MCF 10A (cell line): ENCODE results near the gene CHMP5. TPM values are rescaled to one million over a fixed set of nuclear protein-coding genes. Genes with fewer than 3 reads are reported as not detected.

Experiments used
- Bru-seq: library from RNA; stranded (reverse); fragments of 400-500 nt; gene quantifications from one replicate; lab custom pipeline; 2021; lab: Mats Ljungman, UMichigan
- BruChase-seq, 2 experiments: library from RNA; stranded (reverse); fragments of 400-500 nt; gene quantifications; one replicate each; lab custom pipeline; 2021; lab: Mats Ljungman, UMichigan
- BruUV-seq: library from RNA; stranded (reverse); fragments of 400-500 nt; replicated peaks from 2 replicates; lab custom pipeline; 2021; lab: Mats Ljungman, UMichigan
- CTCF ChIA-PET: fragments of 300-600 bp; sonication (Branson Sonifier 250); formaldehyde crosslinking; extraction: SDS; loops from one replicate; lab custom pipeline; 2021; ENCODE audit warnings: antibody characterized with exemption, inconsistent platforms; lab: Yijun Ruan, JAX
- POLR2A ChIA-PET: fragments of 300-600, 350-650 bp; sonication (Branson Sonifier 250); formaldehyde crosslinking; extraction: SDS; loops from one replicate; lab custom pipeline; 2020; ENCODE audit warnings: antibody characterized with exemption, inconsistent platforms; lab: Yijun Ruan, JAX
- DNase-seq: peaks from one replicate; pipeline ENCODE4 v3.0.0-alpha.2; 2018; ENCODE audit not compliant: unreplicated experiment
- H3K27ac Mint-ChIP-seq: one replicate; pipeline ENCODE4 v1.8.0; 2022; ENCODE audit warnings: mild to moderate bottlenecking, low read depth, mixed read lengths; ENCODE audit not compliant: unreplicated experiment
- H3K27me3 Mint-ChIP-seq: one replicate; pipeline ENCODE4 v1.8.0; 2022; ENCODE audit warnings: mixed read lengths; ENCODE audit not compliant: insufficient read depth, unreplicated experiment
- H3K36me3 Mint-ChIP-seq: one replicate; pipeline ENCODE4 v1.8.0; 2022; ENCODE audit warnings: mild to moderate bottlenecking, moderate library complexity, mixed read lengths; ENCODE audit not compliant: insufficient read depth, unreplicated experiment
- H3K4me1 Mint-ChIP-seq: one replicate; pipeline ENCODE4 v1.8.0; 2022; ENCODE audit warnings: mixed read lengths; ENCODE audit not compliant: insufficient read depth, unreplicated experiment
- H3K4me3 Mint-ChIP-seq: one replicate; pipeline ENCODE4 v1.8.0; 2022; ENCODE audit warnings: mild to moderate bottlenecking, moderate library complexity, mixed read lengths; ENCODE audit not compliant: unreplicated experiment
- H3K9me3 Mint-ChIP-seq: one replicate; pipeline ENCODE4 v1.8.0; 2022; ENCODE audit warnings: mixed read lengths; ENCODE audit not compliant: unreplicated experiment
- intact Hi-C: fragments of 100-400 bp; cut with micrococcal nuclease; formaldehyde crosslinking; loops from 2 replicates; pipeline ENCODE4 v1.14.1; 2022
- long read RNA-seq: library from polyadenylated mRNA; stranded (forward); transcript quantifications from one replicate; pipeline ENCODE4 v2.0.0, GENCODE V29; 2022
- total RNA-seq: library from RNA; stranded (reverse); gene quantifications from 2 replicates; pipeline ENCODE4 v1.2.3, GENCODE V29; 2022
- TF ChIP-seq, protein P1 (sequence below): fragments of 200-600 bp; IDR thresholded peaks from one replicate; pipeline ENCODE4 v1.8.0; 2022; ENCODE audit warnings: antibody characterized with exemption, mild to moderate bottlenecking; ENCODE audit not compliant: unreplicated experiment

Gene CHMP5
- total RNA-seq: 67.6 and 85.1 TPM in 2 replicates
- Bru-seq, nascent RNA: percentile 85 among the genes with signal in this experiment
- BruChase-seq, experiment 1, labeled RNA remaining after a 6-hour chase: percentile 94 among the genes with signal in this experiment
- BruChase-seq, experiment 2, labeled RNA remaining after a 2-hour chase: percentile 88 among the genes with signal in this experiment
- long read RNA-seq, transcript CHMP5-201 (8 exons, 1,477 nt): major isoform, 220 of 252 reads
- long read RNA-seq, partial matches to known transcripts: 7 of 252 reads
- long read RNA-seq, other reads (novel, unspliced or antisense): 22 of 252 reads

DNA sequence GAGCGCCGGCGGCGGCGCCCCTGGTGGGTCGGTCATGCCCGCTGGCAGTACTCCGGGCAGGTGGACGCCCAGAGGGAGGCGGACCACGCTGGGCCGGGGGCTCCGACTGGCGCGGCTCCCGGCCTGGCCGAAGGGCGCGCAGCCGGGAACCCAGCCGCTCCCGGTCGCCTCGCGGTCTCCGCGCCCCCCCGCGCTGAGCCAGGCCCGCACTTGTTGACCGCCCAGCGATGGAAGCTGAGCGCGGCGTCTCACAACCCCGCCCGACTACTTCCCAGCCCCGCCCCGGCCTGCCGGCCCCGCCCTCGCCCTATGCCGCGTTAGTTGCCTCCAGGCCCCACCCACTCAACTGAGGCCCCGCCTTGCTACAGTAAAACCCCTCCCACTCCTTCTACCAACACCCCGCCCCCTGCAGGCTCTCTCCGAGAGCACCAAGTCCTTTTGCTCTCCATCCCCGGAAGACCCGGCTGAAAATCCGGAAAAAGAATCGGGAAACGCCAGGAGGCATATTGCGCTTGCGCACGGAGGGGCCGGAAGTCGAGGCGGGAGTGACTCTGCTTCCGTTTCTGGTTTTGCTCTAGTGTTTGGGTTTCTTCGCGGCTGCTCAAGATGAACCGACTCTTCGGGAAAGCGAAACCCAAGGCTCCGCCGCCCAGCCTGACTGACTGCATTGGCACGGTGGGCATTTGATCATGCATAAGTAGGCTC, at the start of gene CHMP5, which contains the start of gene BAG1:
Gene CHMP5, plus strand, starts transcription at position 577 of the 705 bp plus-strand sequence. Its CDS starts 30 bp downstream, at position 607.
Gene BAG1, minus strand, starts transcription at position 236 of the 705 bp plus-strand sequence.
- ChIA-PET CTCF (interaction anchor here (0.8 to 4.8 kb wide), 6 partner anchors 12 to 103 kb away, joined by 3 to 30 read pairs (median 4); no protein-coding TSS in a partner anchor), POLR2A (interaction anchor here (0.6 to 7.9 kb wide), 26 partner anchors 12 to 249 kb away, joined by 3 to 387 read pairs (median 6); partner anchors contain the start of genes B4GALT1, DNAJA1, NFX1 and NOL6)
- TF ChIP-seq, protein P1, sequence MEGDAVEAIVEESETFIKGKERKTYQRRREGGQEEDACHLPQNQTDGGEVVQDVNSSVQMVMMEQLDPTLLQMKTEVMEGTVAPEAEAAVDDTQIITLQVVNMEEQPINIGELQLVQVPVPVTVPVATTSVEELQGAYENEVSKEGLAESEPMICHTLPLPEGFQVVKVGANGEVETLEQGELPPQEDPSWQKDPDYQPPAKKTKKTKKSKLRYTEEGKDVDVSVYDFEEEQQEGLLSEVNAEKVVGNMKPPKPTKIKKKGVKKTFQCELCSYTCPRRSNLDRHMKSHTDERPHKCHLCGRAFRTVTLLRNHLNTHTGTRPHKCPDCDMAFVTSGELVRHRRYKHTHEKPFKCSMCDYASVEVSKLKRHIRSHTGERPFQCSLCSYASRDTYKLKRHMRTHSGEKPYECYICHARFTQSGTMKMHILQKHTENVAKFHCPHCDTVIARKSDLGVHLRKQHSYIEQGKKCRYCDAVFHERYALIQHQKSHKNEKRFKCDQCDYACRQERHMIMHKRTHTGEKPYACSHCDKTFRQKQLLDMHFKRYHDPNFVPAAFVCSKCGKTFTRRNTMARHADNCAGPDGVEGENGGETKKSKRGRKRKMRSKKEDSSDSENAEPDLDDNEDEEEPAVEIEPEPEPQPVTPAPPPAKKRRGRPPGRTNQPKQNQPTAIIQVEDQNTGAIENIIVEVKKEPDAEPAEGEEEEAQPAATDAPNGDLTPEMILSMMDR: no peak
- Mint-ChIP-seq H3K27ac (peak within 1 kb of the TSS; percentile 95), H3K4me1 (peaks cover 33% of the 10 kb centered on the region), H3K9me3 (no peaks in the 10 kb centered on the region), H3K36me3 (peaks cover 63% of the 10 kb centered on the region), H3K27me3 (no peaks in the 10 kb centered on the region), H3K4me3 (peak within 1 kb of the TSS; percentile 99)
- no TSS peak for BruUV-seq
- intact Hi-C loops: loop anchor here (1.0 to 2.0 kb wide), 6 partner anchors 26 to 188 kb away; partner anchors contain the start of genes NFX1 and SMU1
- peak; percentile 99 for DNase-seq

DNA sequence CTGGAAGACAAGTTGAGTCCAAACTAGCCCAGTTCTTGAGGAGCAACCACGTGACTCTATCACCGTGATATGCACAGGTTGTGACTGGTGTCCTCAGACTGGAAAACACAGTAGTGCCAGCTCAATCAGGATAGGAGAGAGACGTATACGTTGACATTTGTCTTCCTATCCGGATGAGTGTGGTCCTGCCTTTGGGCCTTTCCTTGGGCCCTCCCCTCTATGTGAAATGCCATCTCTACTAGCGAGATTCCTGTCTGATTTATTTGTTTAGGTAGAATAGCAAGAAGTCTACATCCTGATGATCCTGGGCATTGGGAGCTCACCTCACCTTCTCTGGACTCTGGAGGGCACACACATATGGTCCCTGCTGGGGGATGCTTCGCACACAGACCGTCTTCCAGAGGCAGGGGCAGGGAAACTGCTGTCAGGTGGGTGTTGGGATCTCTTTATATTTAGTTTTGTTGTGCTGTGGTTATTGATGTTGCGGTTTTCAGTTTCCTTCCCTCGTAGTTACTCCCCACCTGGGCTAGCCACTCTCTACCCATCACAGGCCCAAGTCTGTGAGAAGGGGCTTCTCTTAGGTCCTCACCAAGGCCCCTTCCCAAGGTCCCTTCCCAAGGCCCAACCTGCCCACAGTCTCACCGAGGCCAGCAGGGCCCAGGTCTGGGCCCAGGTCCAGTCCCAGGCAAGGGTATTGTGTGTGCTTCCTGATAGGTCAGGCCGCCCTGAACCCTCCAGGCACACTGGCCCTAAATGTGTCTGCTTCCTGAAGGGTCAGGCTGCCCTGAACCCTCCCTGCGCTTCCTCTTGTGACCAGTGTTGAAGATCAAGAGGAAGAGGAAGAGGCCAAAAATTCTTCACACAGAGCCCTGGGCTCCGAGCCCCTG, 43.9 kb upstream of the CHMP5 start:
- no peak for DNase-seq
- Mint-ChIP-seq H3K4me1 (peaks cover 9% of the 10 kb centered on the region), H3K4me3 (no peak overlapping the region), H3K27me3 (no peaks in the 10 kb centered on the region), H3K9me3 (no peaks in the 10 kb centered on the region), H3K27ac (no peak overlapping the region), H3K36me3 (no peaks in the 10 kb centered on the region)
- TF ChIP-seq, protein P1: no peak
- intact Hi-C loops: loop anchor here (10.0 kb wide), 1 partner anchor 636 kb away; no protein-coding TSS in a partner anchor
- ChIA-PET POLR2A (no interaction called here), CTCF (interaction anchor here (1.0 to 1.1 kb wide), 2 partner anchors 9 to 141 kb away, joined by 3 to 6 read pairs; no protein-coding TSS in a partner anchor)
- no TSS peak for BruUV-seq

DNA sequence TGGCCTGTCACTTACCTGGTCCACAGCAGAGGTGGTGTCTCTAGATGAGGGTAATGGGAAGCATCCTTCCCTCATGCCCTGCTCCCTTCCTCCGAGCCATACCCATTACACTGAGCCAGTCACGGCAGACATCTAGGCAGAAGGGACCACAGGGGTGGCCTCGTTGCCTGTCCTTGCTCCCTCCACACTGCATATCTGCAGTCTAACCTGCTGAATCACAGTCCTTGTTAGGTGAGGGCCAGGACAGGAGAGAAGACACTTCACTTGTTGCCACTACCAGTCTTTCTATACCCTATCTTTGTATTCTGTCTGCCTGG, 43.3 kb upstream of the CHMP5 start:
- H3K4me1 Mint-ChIP-seq: peaks cover 11% of the 10 kb centered on the region
- BruUV-seq: no TSS peak
- no peaks in the 10 kb centered on the region for H3K36me3 Mint-ChIP-seq
- no peak overlapping the region for H3K27ac Mint-ChIP-seq
- TF ChIP-seq, protein P1: no peak
- no peaks in the 10 kb centered on the region for H3K9me3 Mint-ChIP-seq
- POLR2A ChIA-PET: no interaction called here
- H3K27me3 Mint-ChIP-seq: no peaks in the 10 kb centered on the region
- CTCF ChIA-PET: interaction anchor here (0.7 kb wide), 1 partner anchor 71 kb away, joined by 4 read pairs; no protein-coding TSS in a partner anchor
- H3K4me3 Mint-ChIP-seq: no peak overlapping the region
- intact Hi-C loops: loop anchor here (10.0 kb wide), 1 partner anchor 637 kb away; no protein-coding TSS in a partner anchor
- DNase-seq: no peak
